GM12878 (cell line): ENCODE data around the gene PLB1. TPM values are rescaled to one million over a fixed set of nuclear protein-coding genes. Genes with fewer than 3 reads are reported as not detected.

Source experiments
- ATAC-seq: fragments of 200-7000 bp; cut with Tn5 transposase; 3 replicates; pipeline ENCODE4 v1.9.1; 2020; ENCODE audit warnings: mild to moderate bottlenecking, moderate library complexity
- BruUV-seq: library from RNA; stranded (reverse); fragments of 400-500 nt; replicated peaks from 2 replicates; lab custom pipeline; 2021; lab: Mats Ljungman, UMichigan
- CTCF ChIA-PET: fragments of 300-600 bp; sonication (Branson Sonifier 250); formaldehyde crosslinking; extraction: SDS; loops from one replicate; lab custom pipeline; 2021; ENCODE audit warnings: inconsistent platforms; lab: Yijun Ruan, JAX
- POLR2A ChIA-PET: fragments of 350-600 bp; formaldehyde crosslinking; extraction: SDS; loops from one replicate; lab custom pipeline; 2021; ENCODE audit warnings: inconsistent platforms; lab: Charles Lee
- RAD21 ChIA-PET: fragments of 300-600 bp; sonication (Branson Sonifier 250); formaldehyde crosslinking; loops from one replicate; lab custom pipeline; 2023; ENCODE audit warnings: antibody characterized with exemption; ENCODE audit not compliant: unreplicated experiment; lab: Charles Lee
- SMC1A ChIA-PET: fragments of 300-600 bp; sonication (Branson Sonifier 250); formaldehyde crosslinking; loops from one replicate; lab custom pipeline; 2023; ENCODE audit not compliant: unreplicated experiment, uncharacterized antibody; lab: Charles Lee
- DNase-seq: peaks from one replicate; pipeline ENCODE4 v3.0.0-alpha.2; 2011; ENCODE audit warnings: low read depth, low spot score
- FAIRE-seq: peaks from 3 replicates; lab custom pipeline; 2011; peaks lifted over from hg19 to GRCh38; lab: Jason Lieb, UNC
- H2AFZ ChIP-seq: 2 replicates; pipeline ENCODE4 v1.6.0; 2011; ENCODE audit warnings: low read depth, low read length, control low read depth; ENCODE audit not compliant: control insufficient read depth
- H3K27ac ChIP-seq: 2 replicates; pipeline ENCODE4 v1.5.1; 2011; ENCODE audit warnings: control low read depth; ENCODE audit not compliant: control insufficient read depth, insufficient read depth
- H3K27me3 ChIP-seq, 2 experiments: replicated peaks in 1 of 2; 2 replicates each; pipeline versions ENCODE4 v1.6.0 to v1.6.1; 2011; ENCODE audit warnings: low read length in 1 of 2; ENCODE audit not compliant: control insufficient read depth in 2 of 2, insufficient read depth in 2 of 2
- H3K36me3 ChIP-seq, 2 experiments: 2 replicates each; pipeline ENCODE4 v1.5.1; 2011; ENCODE audit warnings: low read length in 1 of 2; ENCODE audit not compliant: control insufficient read depth in 2 of 2, insufficient read depth in 2 of 2
- H3K4me1 ChIP-seq: 2 replicates; pipeline ENCODE4 v1.6.1; 2011; ENCODE audit warnings: mild to moderate bottlenecking, low read length, moderate library complexity, mixed read lengths; ENCODE audit not compliant: control insufficient read depth, insufficient read depth
- H3K4me2 ChIP-seq: 2 replicates; pipeline ENCODE4 v1.6.0; 2011; ENCODE audit warnings: control low read depth; ENCODE audit not compliant: control insufficient read depth, insufficient read depth
- H3K4me3 ChIP-seq: fragments of 200-600 bp; sonication (generic); 2 replicates; pipeline ENCODE4 v1.5.1; 2016
- H3K79me2 ChIP-seq: 2 replicates; pipeline ENCODE4 v1.6.0; 2011; ENCODE audit warnings: low read length; ENCODE audit not compliant: control insufficient read depth, insufficient read depth
- H3K9ac ChIP-seq: 2 replicates; pipeline ENCODE4 v1.8.0; 2011; ENCODE audit warnings: low read length, control low read depth, mixed read lengths; ENCODE audit not compliant: control insufficient read depth, insufficient read depth
- H3K9me3 ChIP-seq: replicated peaks from 3 replicates; pipeline ENCODE4 v1.5.1; 2011; ENCODE audit warnings: mild to moderate bottlenecking, low read length; ENCODE audit not compliant: control insufficient read depth, insufficient read depth
- H4K20me1 ChIP-seq: 2 replicates; pipeline ENCODE4 v1.6.0; 2011; ENCODE audit not compliant: control insufficient read depth, insufficient read depth
- BCLAF1 ChIP-seq: fragments of 450-650 bp; IDR thresholded peaks from 2 replicates; pipeline ENCODE4 v1.6.1; 2017; ENCODE audit warnings: antibody characterized with exemption, mild to moderate bottlenecking, moderate library complexity
- CHD4 ChIP-seq: fragments of 200-600 bp; sonication (generic); IDR thresholded peaks from 2 replicates; pipeline ENCODE4 v1.6.1; 2016; ENCODE audit warnings: mild to moderate bottlenecking
- HCFC1 ChIP-seq: fragments of 150-350 bp; IDR thresholded peaks from 2 replicates; pipeline ENCODE4 v1.6.1; 2014; ENCODE audit warnings: low read length
- IKZF1 ChIP-seq: fragments of 450-650 bp; conservative IDR thresholded peaks from 2 replicates; pipeline ENCODE4 v1.6.1; 2017; ENCODE audit warnings: antibody characterized with exemption, mild to moderate bottlenecking
- IKZF2 ChIP-seq, 2 experiments: fragments of 450-650 bp; IDR thresholded peaks; 2 replicates each; pipeline ENCODE4 v1.6.1; 2017; ENCODE audit warnings: mild to moderate bottlenecking in 2 of 2, moderate library complexity in 2 of 2
- JUNB ChIP-seq: IDR thresholded peaks from 2 replicates; pipeline ENCODE4 v1.6.1; 2016; ENCODE audit warnings: antibody characterized with exemption, mild to moderate bottlenecking
- MLLT1 ChIP-seq: fragments of 450-650 bp; IDR thresholded peaks from 2 replicates; pipeline ENCODE4 v1.6.1; 2016; ENCODE audit warnings: mild to moderate bottlenecking
- NBN ChIP-seq: fragments of 450-650 bp; IDR thresholded peaks from 2 replicates; pipeline ENCODE4 v1.6.1; 2016
- NFYA ChIP-seq: IDR thresholded peaks from 2 replicates; pipeline ENCODE4 v1.6.1; 2011; ENCODE audit warnings: low read depth, mild to moderate bottlenecking, low read length, improper control_type of control experiment, borderline replicate concordance
- NKRF ChIP-seq: fragments of 450-650 bp; conservative IDR thresholded peaks from 2 replicates; pipeline ENCODE4 v1.6.1; 2017; ENCODE audit warnings: mild to moderate bottlenecking, moderate library complexity
- POLR2AphosphoS5 ChIP-seq: IDR thresholded peaks from 2 replicates; pipeline ENCODE4 v1.6.1; 2011; ENCODE audit warnings: mild to moderate bottlenecking, low read length, inconsistent platforms
- RAD51 ChIP-seq: fragments of 450-650 bp; IDR thresholded peaks from 2 replicates; pipeline ENCODE4 v1.6.1; 2016; ENCODE audit warnings: moderate library complexity, mild to moderate bottlenecking, inconsistent platforms
- SPI1 ChIP-seq: IDR thresholded peaks from 2 replicates; pipeline ENCODE4 v1.6.1; 2011; ENCODE audit warnings: low read depth, mild to moderate bottlenecking, low read length, moderate library complexity, borderline replicate concordance; ENCODE audit not compliant: insufficient read depth
- TCF7 ChIP-seq: IDR thresholded peaks from 2 replicates; pipeline ENCODE4 v1.6.1; 2014; ENCODE audit warnings: antibody characterized with exemption, borderline replicate concordance
- ZNF217 ChIP-seq: fragments of 450-650 bp; IDR thresholded peaks from 2 replicates; pipeline ENCODE4 v1.6.1; 2017; ENCODE audit warnings: antibody characterized with exemption, mild to moderate bottlenecking
- ZNF384 ChIP-seq: IDR thresholded peaks from 2 replicates; pipeline ENCODE4 v1.6.1; 2012; ENCODE audit warnings: low read depth, mild to moderate bottlenecking, low read length, improper control_type of control experiment, borderline replicate concordance
- ZSCAN29 ChIP-seq: fragments of 450-650 bp; IDR thresholded peaks from 2 replicates; pipeline ENCODE4 v1.6.1; 2017; ENCODE audit warnings: mild to moderate bottlenecking, moderate library complexity
- WGBS: methylation state at CpG from one replicate; pipeline ENCODE4 v1.1.6; 2016; ENCODE audit warnings: low lambda C conversion rate; ENCODE audit not compliant: insufficient replicate concordance, insufficient coverage; ENCODE audit errors: missing lambda C conversion rate; 5-methylcytosine and 5-hydroxymethylcytosine counted together
- in situ Hi-C: fragments of 300-500 bp; cut with MboI; formaldehyde crosslinking; loops from 9 replicates; pipeline ENCODE4 v1.14.3; 2018; ENCODE audit warnings: mixed read lengths
- intact Hi-C: fragments of 100-400 bp; cut with micrococcal nuclease; formaldehyde crosslinking; loops from one replicate; pipeline ENCODE4 v1.14.2; 2022; ENCODE audit not compliant: unreplicated experiment
- polyA plus RNA-seq, 11 experiments: library from polyadenylated mRNA; depleted of rRNA in 4 of 11; unstranded in 6 of 11; stranded (reverse) in 5 of 11; fragments of >200 nt; fragmentation: Nextera tagmentation in 4 of 11; fragmentation: Illumina TruSeq in 1 of 11; extraction: Ambion mirVana in 4 of 11; extraction: Trizol in 1 of 11; gene quantifications; 1 replicate in 1 of 11; 2 replicates in 10 of 11; pipeline versions ENCODE4 v1.2.1 to v1.2.3, GENCODE V29; 2011 to 2016; ENCODE audit warnings: inconsistent platforms in 2 of 11, missing spikeins in 2 of 11, low read depth in 1 of 11
- total RNA-seq, 4 experiments: library from RNA; depleted of rRNA in 3 of 4; stranded (reverse); fragments of >200 nt in 3 of 4; fragmentation: Illumina TruSeq in 1 of 4; extraction: Trizol in 1 of 4; gene quantifications; 2 replicates each; pipeline versions ENCODE4 v1.2.1 to v1.2.3, GENCODE V29; 2013 to 2021

PLB1 gene
- total and polyA plus RNA-seq, 10 of the 15 experiments (the other 5 are each of a cell fraction or from before 2014, with no cell fraction given), result 0.03 to 0.49 (median 0.28) TPM

GRCh38 chr2:28602136-28602660 lies 106.3 kb downstream of the PLB1 start:
- in situ Hi-C loops, result no loop called here
- no peak for FAIRE-seq
- Histone ChIP-seq H3K36me3 (no peaks in the 10 kb centered on the region), H2AFZ (no peak overlapping the region), H3K27me3 (no peaks in the 10 kb centered on the region; a peak in 1 of 4 replicates), H3K4me3 (no peak overlapping the region), H4K20me1 (no peaks in the 10 kb centered on the region), H3K4me2 (no peak overlapping the region), H3K9ac (no peak overlapping the region), H3K9me3 (no peaks in the 10 kb centered on the region), H3K27ac (no peak overlapping the region), H3K4me1 (no peaks in the 10 kb centered on the region), H3K79me2 (no peaks in the 10 kb centered on the region)
- 51% methylated on average over 6 of the region's 6 CpGs for WGBS
- no peak for TF ChIP-seq ZNF217
- no peak for TF ChIP-seq IKZF1
- TF ChIP-seq NKRF, result no peak
- no peak for TF ChIP-seq TCF7
- no peak for TF ChIP-seq IKZF2 (IDR thresholded peaks at IDR 0.05)
- TF ChIP-seq POLR2AphosphoS5, result no peak
- no peak for TF ChIP-seq NFYA
- no peak for TF ChIP-seq SPI1
- TF ChIP-seq RAD51, result no peak
- TF ChIP-seq JUNB, result no peak
- no peak for TF ChIP-seq ZSCAN29
- no peak for TF ChIP-seq ZNF384
- TF ChIP-seq MLLT1, result no peak
- no peak for TF ChIP-seq BCLAF1
- no peak for TF ChIP-seq NBN
- no peak for TF ChIP-seq CHD4
- TF ChIP-seq HCFC1, result no peak
- ChIA-PET CTCF (no interaction called here), SMC1A (interaction anchor here (0.6 to 0.7 kb wide), 2 partner anchors 15 to 152 kb away, joined by 3 read pairs; no protein-coding TSS in a partner anchor), POLR2A (no interaction called here), RAD21 (no interaction called here)
- no TSS peak for BruUV-seq
- intact Hi-C loops, result no loop called here
- no peak for ATAC-seq
- DNase-seq, result no peak
